HTR-8/SVneo (cell line): ENCODE data around the gene ADGRF5.
"Not testable (repeated sequence)": the region's sequence is repeated elsewhere in the genome, so short reads cannot be mapped to it uniquely, and the experiment has no call there.

ENCODE experiments used
- DNase-seq: peaks from one replicate; pipeline ENCODE4 v3.0.0; 2011; ENCODE audit warnings: low spot score, mixed read lengths; ENCODE audit not compliant: insufficient read length
- FAIRE-seq: peaks from 2 replicates; lab custom pipeline; 2011; peaks lifted over from hg19 to GRCh38; lab: Jason Lieb, UNC

ADGRF5 gene

DNA sequence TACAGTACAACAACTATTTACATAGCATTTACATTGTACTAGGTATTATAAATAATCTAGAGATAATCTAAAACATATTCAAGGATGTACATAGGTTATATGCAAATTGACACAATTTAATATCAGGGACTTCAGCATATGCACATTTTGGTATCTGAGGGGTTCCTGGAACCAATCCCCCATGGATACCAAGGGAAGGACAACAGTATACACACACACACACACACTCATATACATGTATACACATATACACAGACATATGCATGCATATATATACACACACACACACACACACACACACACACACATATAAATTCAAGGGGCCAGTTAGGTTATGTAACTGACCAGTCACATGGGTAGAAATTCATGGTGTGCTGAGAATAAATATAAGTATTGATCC is 24.9 kb downstream of the ADGRF5 start:
- FAIRE-seq (no peak), DNase-seq (no peak)

DNA sequence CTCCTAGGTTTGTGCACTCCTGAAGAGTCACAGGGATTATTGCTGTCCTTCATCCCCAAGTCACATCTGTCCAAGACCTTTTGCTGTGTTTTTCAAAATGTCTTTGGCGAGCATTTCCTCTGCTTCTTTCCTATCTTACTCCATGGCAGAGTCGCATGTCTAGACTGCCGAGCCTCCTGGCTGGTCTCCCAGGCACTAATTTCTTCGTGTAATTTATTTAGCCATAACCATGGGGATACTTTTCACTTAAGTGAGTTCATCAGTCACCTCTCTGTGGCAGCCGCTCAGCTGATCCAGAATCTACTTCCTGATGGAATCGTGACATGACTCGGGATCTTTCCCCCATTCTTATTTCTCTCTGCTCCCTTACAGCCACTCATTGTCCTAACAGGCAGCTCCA is 25.8 kb downstream of the ADGRF5 start:
- no peak for FAIRE-seq
- DNase-seq = no peak

DNA sequence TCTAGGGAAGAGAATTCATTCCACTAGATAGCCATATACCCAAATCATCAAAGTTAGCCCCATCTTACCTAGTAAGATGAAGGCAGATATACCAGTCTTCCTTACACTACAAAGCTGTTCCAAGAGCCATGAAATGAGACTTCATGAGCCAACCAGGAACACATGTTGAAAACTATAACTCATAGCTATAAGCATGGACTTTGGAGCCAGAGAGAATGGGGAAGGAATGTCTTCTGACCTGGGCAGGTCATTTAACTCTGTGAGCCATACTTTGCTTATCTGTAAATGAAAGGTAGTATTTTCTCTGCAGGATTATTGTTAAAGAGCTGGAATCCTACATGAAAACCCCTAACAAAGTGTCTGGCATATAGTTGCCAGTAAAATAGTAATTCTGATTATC is 27.3 kb downstream of the ADGRF5 start:
- FAIRE-seq (no peak), DNase-seq (no peak)

DNA sequence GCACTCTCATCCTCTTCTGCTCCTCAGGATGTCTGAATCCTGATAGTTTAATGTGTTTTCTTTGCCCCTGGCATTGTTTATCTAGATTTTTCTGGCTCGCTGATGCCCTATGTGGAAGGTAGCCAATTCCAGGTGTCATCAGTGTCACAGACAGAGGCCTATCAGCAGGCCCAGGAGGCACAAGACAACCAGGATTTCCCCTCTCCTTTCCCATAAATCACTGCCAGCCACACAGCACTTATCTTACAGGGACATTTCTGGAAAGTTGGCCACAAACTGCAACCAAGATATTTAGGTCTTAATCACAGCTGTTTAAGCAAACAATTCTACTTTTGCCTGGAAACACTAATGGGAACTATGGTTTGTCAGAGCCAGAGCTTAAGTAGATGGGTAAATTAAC is 28.1 kb downstream of the ADGRF5 start:
- DNase-seq (no peak), FAIRE-seq (no peak)

GRCh38 chr6:46891252-46891795 is 30.4 kb downstream of the ADGRF5 start:
- DNase-seq (no peak), FAIRE-seq (peak; percentile 16)

DNA sequence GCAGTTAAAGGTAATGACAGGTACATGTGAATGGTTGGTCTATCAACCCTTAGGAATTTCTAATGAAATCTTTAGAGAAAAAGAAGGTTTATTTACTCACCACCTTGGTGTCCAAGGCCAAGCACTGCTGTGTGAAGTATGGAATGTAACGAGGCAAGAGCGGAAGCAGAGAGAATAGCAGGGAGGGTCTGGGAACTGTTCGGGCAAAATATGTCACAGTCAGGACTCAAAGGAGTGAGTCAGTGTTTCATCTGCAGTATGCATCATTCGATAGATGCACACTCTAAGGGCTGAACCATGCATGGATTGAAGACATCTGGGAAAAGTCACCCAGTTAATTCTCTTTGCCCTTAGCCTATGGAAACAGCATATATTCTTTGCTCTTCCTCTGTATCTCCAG is 33.2 kb downstream of the ADGRF5 start:
- no peak for FAIRE-seq
- no peak for DNase-seq

- FAIRE-seq = no peak
- DNase-seq = no peak
Observed at GRCh38 chr6:46888031-46888430, 33.7 kb downstream of the ADGRF5 start.

- FAIRE-seq (no peak), DNase-seq (no peak)
Observed at GRCh38 chr6:46882645-46883044, 39.1 kb downstream of the ADGRF5 start.

GRCh38 chr6:46879003-46879402 is 42.7 kb downstream of the ADGRF5 start:
- no peak for DNase-seq
- no peak for FAIRE-seq

DNA sequence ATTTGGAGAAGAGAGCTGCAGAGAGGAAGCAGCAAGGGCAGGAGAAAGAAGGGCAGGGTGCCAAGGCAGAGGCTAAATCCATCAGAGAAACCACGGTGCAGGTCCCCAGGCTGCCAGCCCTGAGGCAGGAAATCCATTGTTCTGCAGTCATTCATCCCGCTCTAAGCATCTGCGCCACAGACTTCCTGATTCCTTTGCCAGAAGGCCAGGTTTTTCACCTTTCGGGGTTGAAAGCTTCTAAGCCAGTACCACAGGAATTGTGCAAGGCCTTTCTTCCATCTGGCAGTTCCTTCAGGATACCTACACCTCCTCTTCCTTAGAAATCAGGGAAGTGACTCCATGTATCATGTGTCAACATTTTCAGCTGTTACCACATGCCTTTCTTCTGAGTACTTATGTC is 45.6 kb downstream of the ADGRF5 start:
- DNase-seq (peak; percentile 18), FAIRE-seq (no peak)

DNA sequence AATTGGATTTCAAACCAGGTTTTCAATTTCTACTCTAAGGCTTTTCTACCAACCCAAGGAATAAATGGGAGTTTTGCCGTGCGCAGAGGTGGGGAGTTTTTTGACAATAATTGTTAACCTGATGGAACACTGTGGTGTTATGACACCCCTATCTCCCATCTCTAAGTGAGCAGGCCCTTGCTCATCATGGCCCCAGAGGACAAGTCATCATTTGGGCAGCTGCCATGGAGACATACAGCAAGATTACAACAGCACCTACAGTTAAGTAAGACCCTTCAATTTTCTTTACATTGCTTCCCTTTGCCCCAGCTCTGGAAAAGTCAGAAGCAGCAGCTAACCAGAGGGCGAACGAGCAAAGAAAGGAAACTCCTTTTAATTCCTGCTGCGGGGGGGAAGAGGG is 54.3 kb downstream of the ADGRF5 start:
- no peak for DNase-seq
- no peak for FAIRE-seq

DNA sequence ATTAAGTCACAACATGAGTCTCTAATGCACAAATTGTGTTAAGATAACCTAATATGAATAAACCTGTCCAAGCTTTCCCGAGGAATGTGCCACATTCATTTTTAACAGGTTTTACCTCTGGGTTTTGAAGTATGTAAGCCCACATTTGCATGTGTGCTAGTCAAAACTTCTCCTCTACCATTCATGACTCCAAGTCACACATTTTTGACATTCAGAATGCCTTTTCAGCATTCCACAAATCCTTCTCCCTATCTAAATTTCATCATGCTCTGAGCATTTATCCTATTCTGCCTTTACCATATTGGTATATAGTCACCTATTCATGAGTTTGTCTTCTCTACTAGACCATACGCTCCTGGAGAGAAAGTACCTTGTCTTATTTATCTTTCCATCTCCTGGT is 56.5 kb downstream of the ADGRF5 start:
- FAIRE-seq = no peak
- no peak for DNase-seq

DNA sequence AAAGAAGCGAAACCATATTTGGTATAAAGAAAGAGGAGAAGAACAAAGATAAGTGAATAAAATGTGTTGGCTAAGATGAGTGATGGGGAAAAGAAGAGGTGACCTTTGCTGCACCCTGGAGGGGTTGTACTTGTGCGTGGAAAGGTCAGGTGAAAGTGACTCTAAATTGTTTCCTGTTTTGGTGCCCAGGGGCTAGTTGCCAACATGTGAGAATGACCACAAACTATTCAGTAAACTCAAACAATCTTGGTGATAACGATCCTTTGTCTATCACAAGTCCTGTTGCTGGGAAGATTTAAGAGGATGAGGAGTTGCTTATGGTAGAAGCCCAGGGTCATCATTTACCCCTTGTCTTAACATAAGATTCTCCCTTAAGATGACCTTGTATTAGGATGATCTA is 57.9 kb downstream of the ADGRF5 start:
- no peak for FAIRE-seq
- no peak for DNase-seq

DNA sequence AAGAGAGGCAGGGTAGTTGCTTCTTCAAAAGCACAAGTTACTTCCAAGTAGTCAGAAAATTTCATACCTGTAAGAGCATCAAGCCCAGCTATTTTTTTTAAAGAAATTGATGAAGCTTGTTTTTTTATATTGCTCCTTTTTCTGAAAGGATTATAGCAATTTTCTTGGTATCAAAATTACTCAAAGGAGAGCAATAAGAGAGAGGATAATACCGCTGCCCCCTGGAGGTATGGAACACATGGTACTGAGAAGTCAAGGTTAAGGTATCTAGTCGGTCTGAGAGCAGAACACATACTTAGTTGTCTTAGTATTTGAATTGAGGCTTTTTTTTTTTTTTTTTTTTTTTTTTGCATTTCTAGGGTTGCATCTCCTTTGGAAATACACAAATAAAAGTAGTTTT is 59.4 kb downstream of the ADGRF5 start:
- DNase-seq (no peak), FAIRE-seq (no peak)

- not testable (repeated sequence) for FAIRE-seq, DNase-seq
Observed at GRCh38 chr6:46855966-46856365, 65.8 kb downstream of the ADGRF5 start.

GRCh38 chr6:46851576-46851975 is 70.2 kb downstream of the ADGRF5 start:
- FAIRE-seq, DNase-seq: not testable (repeated sequence)

DNA sequence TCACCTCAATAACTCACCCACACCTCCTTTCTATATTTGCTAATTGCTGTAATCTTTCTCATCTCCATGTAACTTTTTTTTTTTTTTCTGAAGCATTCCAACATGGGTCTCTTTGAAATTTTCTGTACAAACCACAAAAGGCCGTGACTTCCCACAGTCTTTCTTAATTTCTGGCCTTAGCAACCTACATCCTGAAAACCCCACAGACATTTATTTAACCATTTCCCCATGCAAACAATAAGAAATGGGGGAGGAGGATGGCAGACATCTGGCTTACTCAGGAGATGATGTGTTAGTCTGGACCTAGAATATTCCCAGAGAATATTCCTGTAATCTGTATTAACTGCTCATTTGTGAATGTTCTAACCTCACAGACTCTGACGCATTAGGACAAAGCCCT is 70.9 kb downstream of the ADGRF5 start:
- FAIRE-seq = no peak
- no peak for DNase-seq

GRCh38 chr6:46849361-46849690 is 72.4 kb downstream of the ADGRF5 start:
- no peak for DNase-seq
- FAIRE-seq = no peak

- peak; percentile 49 for FAIRE-seq
- peak; percentile 66 for DNase-seq
Observed at GRCh38 chr6:46848684-46849360, 72.9 kb downstream of the ADGRF5 start.

- no peak for FAIRE-seq
- no peak for DNase-seq
Observed at GRCh38 chr6:46845126-46845525, 76.6 kb downstream of the ADGRF5 start.

- not testable (repeated sequence) for DNase-seq, FAIRE-seq
Observed at GRCh38 chr6:46842252-46842846, 79.4 kb downstream of the ADGRF5 start.

DNA sequence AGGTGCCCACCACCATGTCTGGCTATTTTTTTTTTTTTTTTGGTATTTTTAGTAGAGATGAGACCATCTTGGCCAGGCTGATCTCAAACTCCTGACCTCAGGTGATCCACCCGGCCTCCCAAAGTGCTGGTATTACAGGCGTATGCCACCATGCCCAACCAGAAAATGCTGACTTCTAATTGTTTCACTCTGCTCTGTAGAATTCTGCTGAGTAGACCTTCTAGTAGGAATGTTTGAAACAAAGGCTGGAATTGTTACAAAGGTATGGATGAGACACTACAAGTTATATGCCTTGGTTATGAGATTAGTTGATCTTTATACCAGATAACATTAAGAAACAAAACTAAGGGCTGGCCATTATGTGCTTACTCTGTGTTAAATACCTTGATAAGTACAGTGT is 83.7 kb downstream of the ADGRF5 start:
- DNase-seq (no peak), FAIRE-seq (no peak)
